Activated T-cell treated with anti-CD3 and anti-CD28 coated beads, Interleukin-2, amount 50 U/mL, for 24 hours (primary cell): ENCODE data around the gene BRCC3.

Experiments
- DNase-seq: peaks from one replicate; pipeline ENCODE4 v3.0.0-alpha.2; 2020
- H3K27ac Mint-ChIP-seq: 2 replicates; pipeline ENCODE4 v1.8.0; 2020; ENCODE audit warnings: mild to moderate bottlenecking, mixed read lengths
- H3K27me3 Mint-ChIP-seq: 2 replicates; pipeline ENCODE4 v1.8.0; 2020; ENCODE audit warnings: mixed read lengths
- H3K36me3 Mint-ChIP-seq: 2 replicates; pipeline ENCODE4 v1.8.0; 2020; ENCODE audit warnings: low read depth, mixed read lengths
- H3K4me1 Mint-ChIP-seq: 2 replicates; pipeline ENCODE4 v1.8.0; 2020; ENCODE audit warnings: low read depth, mixed read lengths
- H3K4me3 Mint-ChIP-seq: 2 replicates; pipeline ENCODE4 v1.8.0; 2020; ENCODE audit warnings: mild to moderate bottlenecking, moderate library complexity, mixed read lengths
- H3K9me3 Mint-ChIP-seq: 2 replicates; pipeline ENCODE4 v1.8.0; 2020; ENCODE audit warnings: mixed read lengths

BRCC3 gene

GRCh38 chrX:155048977-155049619, 22.2 kb upstream of the BRCC3 start:
- H3K4me1 Mint-ChIP-seq: peaks cover 26% of the 10 kb centered on the region
- peak overlapping the region; percentile 63 for H3K27ac Mint-ChIP-seq
- no peaks in the 10 kb centered on the region for H3K9me3 Mint-ChIP-seq
- H3K27me3 Mint-ChIP-seq: peaks cover 18% of the 10 kb centered on the region
- H3K4me3 Mint-ChIP-seq: no peak overlapping the region
- peak; percentile 46 for DNase-seq
- peaks cover 44% of the 10 kb centered on the region for H3K36me3 Mint-ChIP-seq

- Mint-ChIP-seq H3K36me3 (peaks cover 42% of the 10 kb centered on the region), H3K4me3 (no peak overlapping the region), H3K27ac (peak overlapping the region; percentile 55), H3K9me3 (no peaks in the 10 kb centered on the region), H3K4me1 (peaks cover 51% of the 10 kb centered on the region), H3K27me3 (peaks cover 16% of the 10 kb centered on the region)
- no peak for DNase-seq
Measured at GRCh38 chrX:155052738-155053498, 18.4 kb upstream of the BRCC3 start.

DNA sequence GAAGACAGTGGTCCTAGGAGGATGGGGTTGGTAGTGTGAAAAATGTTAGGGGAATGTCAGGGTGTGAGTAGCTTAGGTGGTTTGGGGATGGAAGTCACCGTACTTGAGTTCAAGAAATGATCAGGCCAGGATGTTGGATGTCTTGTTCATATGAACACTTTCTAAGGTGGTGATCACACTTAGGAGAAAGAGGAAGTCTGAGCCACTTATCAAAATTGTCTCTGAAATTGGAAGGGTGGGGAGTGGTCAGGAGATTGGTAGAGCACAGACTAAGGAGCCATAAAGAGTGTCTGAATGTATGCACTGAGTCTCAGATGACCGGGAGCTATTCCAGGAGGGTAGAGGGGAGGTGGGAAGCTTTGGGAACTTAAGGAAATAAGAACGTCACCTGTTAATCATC, 17.7 kb upstream of the BRCC3 start:
- DNase-seq: no peak
- peaks cover 21% of the 10 kb centered on the region for H3K27me3 Mint-ChIP-seq
- H3K9me3 Mint-ChIP-seq: no peaks in the 10 kb centered on the region
- H3K4me1 Mint-ChIP-seq: peaks cover 47% of the 10 kb centered on the region
- peaks cover 44% of the 10 kb centered on the region for H3K36me3 Mint-ChIP-seq
- no peak overlapping the region for H3K4me3 Mint-ChIP-seq
- peak overlapping the region; percentile 3 for H3K27ac Mint-ChIP-seq

DNA sequence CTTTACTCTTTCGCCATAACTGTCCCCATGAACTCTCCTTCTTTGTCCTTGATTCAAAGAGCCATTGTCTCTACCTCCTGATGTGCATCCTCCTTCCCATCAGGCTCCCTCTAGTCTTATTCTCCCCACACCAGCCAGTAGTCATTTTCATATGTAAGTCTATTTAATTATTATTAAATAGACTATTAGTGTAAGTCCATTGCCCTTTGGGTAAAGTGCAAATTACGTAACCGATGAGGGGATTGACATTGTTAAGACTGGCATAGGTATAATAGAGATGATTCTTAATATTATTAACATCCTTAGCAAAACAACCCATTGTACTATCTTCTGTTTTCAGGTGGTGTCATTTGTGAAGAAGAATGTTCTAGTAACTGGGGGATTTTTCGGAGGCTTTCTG, 17.1 kb upstream of the BRCC3 start:
- DNase-seq: no peak
- H3K27ac Mint-ChIP-seq: no peak overlapping the region
- H3K36me3 Mint-ChIP-seq: peaks cover 47% of the 10 kb centered on the region
- H3K4me1 Mint-ChIP-seq: peaks cover 42% of the 10 kb centered on the region
- peaks cover 15% of the 10 kb centered on the region for H3K27me3 Mint-ChIP-seq
- H3K9me3 Mint-ChIP-seq: no peaks in the 10 kb centered on the region
- no peak overlapping the region for H3K4me3 Mint-ChIP-seq

DNA sequence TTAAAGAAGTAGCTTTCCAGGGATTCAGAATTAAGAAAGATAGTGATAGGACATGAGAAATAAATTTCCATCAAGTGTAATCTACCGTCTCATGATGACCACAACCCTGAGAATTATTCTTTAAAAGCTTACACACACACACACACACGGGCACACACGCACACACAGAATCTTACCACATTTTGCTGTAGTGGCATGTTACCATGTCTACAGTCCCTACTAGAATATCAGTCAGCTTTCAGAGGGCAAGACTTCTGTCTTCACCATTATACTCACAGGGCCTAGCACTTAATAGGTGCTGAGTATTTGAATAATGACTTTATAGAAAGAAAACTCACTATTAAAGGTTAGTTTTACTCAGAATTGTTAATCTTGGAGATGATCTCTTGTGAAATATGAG, 15.8 kb upstream of the BRCC3 start:
- no peaks in the 10 kb centered on the region for H3K9me3 Mint-ChIP-seq
- H3K4me1 Mint-ChIP-seq: peaks cover 34% of the 10 kb centered on the region
- peak overlapping the region; percentile 49 for H3K27ac Mint-ChIP-seq
- no peak overlapping the region for H3K4me3 Mint-ChIP-seq
- peaks cover 12% of the 10 kb centered on the region for H3K27me3 Mint-ChIP-seq
- DNase-seq: no peak
- H3K36me3 Mint-ChIP-seq: peaks cover 55% of the 10 kb centered on the region

- DNase-seq: no peak
- H3K4me3 Mint-ChIP-seq: no peak overlapping the region
- H3K27ac Mint-ChIP-seq: peak overlapping the region; percentile 50
- H3K36me3 Mint-ChIP-seq: peaks cover 56% of the 10 kb centered on the region
- peaks cover 12% of the 10 kb centered on the region for H3K27me3 Mint-ChIP-seq
- H3K9me3 Mint-ChIP-seq: no peaks in the 10 kb centered on the region
- peaks cover 29% of the 10 kb centered on the region for H3K4me1 Mint-ChIP-seq
Measured at GRCh38 chrX:155056471-155056870, 14.8 kb upstream of the BRCC3 start.

GRCh38 chrX:155056877-155057792, 14.2 kb upstream of the BRCC3 start:
- Mint-ChIP-seq H3K27me3 (peaks cover 12% of the 10 kb centered on the region), H3K4me1 (peaks cover 29% of the 10 kb centered on the region), H3K9me3 (no peaks in the 10 kb centered on the region), H3K36me3 (peaks cover 53% of the 10 kb centered on the region), H3K4me3 (peak overlapping the region; percentile 13), H3K27ac (peak overlapping the region; percentile 50)
- peak; percentile 68 for DNase-seq

- Mint-ChIP-seq H3K4me1 (peaks cover 15% of the 10 kb centered on the region), H3K36me3 (peaks cover 36% of the 10 kb centered on the region), H3K4me3 (no peak overlapping the region), H3K27me3 (peaks cover 14% of the 10 kb centered on the region), H3K9me3 (no peaks in the 10 kb centered on the region), H3K27ac (no peak overlapping the region)
- no peak for DNase-seq
Measured at GRCh38 chrX:155061760-155062159, 9.5 kb upstream of the BRCC3 start.

DNA sequence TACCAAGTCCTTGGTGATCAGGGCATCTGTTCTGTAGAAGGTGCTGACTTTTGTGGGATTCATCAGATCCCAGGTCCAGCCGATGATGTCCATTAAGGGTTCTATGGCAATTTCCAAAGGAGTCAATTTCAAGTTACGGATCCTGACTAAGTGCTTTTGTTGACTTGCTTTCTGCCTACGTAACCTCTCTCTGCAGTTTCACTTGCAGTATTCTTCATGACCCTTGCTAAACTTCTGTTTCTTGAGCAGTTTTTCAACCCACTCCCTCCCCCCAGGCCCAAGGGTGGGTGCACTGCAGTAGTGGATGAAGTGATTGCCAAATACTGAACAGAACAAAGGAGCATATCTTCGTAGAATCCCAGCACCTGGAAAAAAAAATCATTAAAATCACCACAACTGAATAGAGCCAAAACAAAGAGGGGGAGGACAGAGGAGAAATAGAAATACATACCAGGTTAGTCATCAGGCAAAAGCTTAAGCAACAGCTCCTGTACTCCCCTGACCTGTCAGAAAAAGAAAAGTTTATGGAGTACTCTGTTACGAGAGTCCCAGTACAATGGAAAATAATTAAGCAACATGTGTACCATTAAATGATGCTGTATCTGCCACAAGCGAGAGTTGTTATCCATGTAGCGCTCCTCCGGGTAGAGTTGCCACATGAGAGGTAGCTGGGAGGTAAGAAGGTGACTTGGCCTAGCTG, 6.1 kb upstream of the BRCC3 start:
- peaks cover 16% of the 10 kb centered on the region for H3K36me3 Mint-ChIP-seq
- peaks cover 2% of the 10 kb centered on the region for H3K27me3 Mint-ChIP-seq
- H3K4me3 Mint-ChIP-seq: no peak overlapping the region
- H3K27ac Mint-ChIP-seq: no peak overlapping the region
- H3K4me1 Mint-ChIP-seq: peaks cover 27% of the 10 kb centered on the region
- no peak for DNase-seq
- H3K9me3 Mint-ChIP-seq: no peaks in the 10 kb centered on the region

DNA sequence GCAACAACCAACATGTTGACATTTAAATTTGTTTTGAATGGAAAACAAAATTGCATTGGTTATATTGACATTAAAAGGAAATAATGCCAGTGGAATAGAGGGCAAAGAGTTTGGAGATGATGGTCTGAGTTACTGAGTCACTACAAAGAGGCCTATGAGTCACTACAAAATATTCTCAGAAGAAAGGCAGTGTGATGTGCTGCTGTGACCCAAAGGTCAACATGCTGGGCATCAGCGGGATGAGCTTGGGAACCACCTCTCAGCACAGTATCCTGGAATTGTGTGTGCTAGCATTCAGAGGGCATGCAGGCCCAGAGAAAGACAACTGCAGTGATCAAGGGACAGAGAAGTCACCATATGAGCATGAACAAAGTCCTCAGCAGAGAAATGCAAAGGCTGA, 3.1 kb upstream of the BRCC3 start:
- DNase-seq: no peak
- peaks cover 26% of the 10 kb centered on the region for H3K36me3 Mint-ChIP-seq
- H3K27ac Mint-ChIP-seq: peak overlapping the region; percentile 64
- H3K9me3 Mint-ChIP-seq: no peaks in the 10 kb centered on the region
- peaks cover 2% of the 10 kb centered on the region for H3K27me3 Mint-ChIP-seq
- H3K4me1 Mint-ChIP-seq: peaks cover 32% of the 10 kb centered on the region
- no peak overlapping the region for H3K4me3 Mint-ChIP-seq

- Mint-ChIP-seq H3K4me1 (peaks cover 44% of the 10 kb centered on the region), H3K9me3 (no peaks in the 10 kb centered on the region), H3K36me3 (peaks cover 36% of the 10 kb centered on the region), H3K27me3 (peaks cover 2% of the 10 kb centered on the region), H3K27ac (no peak overlapping the region), H3K4me3 (peak overlapping the region; percentile 79)
- DNase-seq: no peak
Measured at GRCh38 chrX:155069414-155069813, 1.9 kb upstream of the BRCC3 start.

DNA sequence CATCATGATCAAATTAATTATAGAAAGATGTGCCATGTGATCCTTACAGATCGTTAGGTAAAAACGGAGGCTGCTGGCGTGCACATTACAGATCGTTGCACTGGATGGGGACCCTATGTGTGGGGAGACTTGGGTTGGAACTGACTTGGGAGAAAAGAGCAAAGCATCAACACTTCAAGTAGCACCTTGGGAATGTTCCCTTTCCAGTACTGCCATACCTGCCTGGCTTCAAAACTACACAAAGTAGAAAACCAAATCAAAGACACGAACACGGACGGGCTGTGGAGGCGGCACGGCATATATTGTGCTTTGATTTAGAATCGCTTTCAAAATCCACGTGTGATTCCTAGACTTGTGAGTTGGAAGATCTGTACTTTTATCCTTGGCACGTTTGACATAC, 1.3 kb upstream of the BRCC3 start:
- Mint-ChIP-seq H3K27me3 (peaks cover 2% of the 10 kb centered on the region), H3K4me3 (peak overlapping the region; percentile 79), H3K4me1 (peaks cover 44% of the 10 kb centered on the region), H3K27ac (peak overlapping the region; percentile 56), H3K36me3 (peaks cover 37% of the 10 kb centered on the region), H3K9me3 (no peaks in the 10 kb centered on the region)
- DNase-seq: no peak

DNA sequence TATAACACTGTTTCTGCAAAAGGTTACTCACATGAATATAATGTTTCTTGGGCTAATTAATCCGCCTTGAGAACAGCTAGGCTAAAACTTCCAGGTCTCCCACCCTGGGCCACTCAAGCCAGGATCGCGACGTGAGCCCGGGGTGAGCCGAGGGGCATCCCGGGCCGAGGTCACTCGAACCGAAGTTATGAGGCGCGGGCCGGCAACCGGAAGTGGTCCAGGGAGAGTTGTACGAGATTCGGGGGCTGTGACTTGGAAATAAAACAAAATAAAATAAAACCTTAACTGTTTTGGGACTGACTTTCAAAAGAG, 689 bp upstream of the BRCC3 start:
- Mint-ChIP-seq H3K27me3 (peaks cover under 1% of the 10 kb centered on the region), H3K4me1 (peaks cover 46% of the 10 kb centered on the region)

DNA sequence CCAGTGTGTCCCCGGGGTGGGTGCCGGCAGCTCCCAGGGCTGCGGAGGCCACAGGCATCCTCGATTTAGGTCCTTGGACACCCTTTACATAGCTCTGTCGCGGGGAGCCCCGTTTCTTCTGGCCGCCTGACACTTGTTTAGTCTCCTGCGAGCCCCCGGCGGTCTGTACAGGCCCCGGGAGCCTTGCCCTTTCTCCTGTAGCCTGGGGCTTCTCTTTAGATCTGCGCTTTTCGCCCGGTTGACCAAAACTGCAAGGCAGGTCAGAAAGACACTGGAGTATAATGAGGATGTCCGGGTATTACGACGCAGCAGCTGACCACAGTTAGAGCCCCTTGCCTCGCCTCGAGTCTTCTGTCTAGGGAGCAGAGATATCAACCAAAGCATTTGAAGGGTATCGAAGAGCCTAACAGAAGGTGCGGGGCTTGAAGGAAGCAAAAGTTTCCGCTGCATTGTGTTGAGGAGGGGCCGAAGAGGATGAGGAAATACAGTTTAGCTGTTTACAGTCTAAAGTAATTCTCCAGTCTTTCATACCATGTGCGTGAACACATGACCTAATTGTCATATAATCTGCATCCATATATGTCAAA, 479 bp downstream of the BRCC3 start:
- Mint-ChIP-seq H3K9me3 (no peaks in the 10 kb centered on the region), H3K36me3 (peaks cover 51% of the 10 kb centered on the region), H3K4me1 (peaks cover 46% of the 10 kb centered on the region), H3K27me3 (no peaks in the 10 kb centered on the region), H3K27ac (peak overlapping the region; percentile 92), H3K4me3 (peak overlapping the region; percentile 90)
- no peak for DNase-seq

More for the DNA sequence above, 689 bp upstream of the BRCC3 start:
- H3K4me3 Mint-ChIP-seq: peak overlapping the region; percentile 79
- H3K9me3 Mint-ChIP-seq: no peaks in the 10 kb centered on the region
- peaks cover 43% of the 10 kb centered on the region for H3K36me3 Mint-ChIP-seq
- peak overlapping the region; percentile 88 for H3K27ac Mint-ChIP-seq
- no peak for DNase-seq
